GM18502 (cell line): Measurements from ENCODE around the gene PLLP.
"Not testable (repeated sequence)": the region's sequence is repeated elsewhere in the genome, so short reads cannot be mapped to it uniquely, and the experiment has no call there.

Source experiments
- ATAC-seq: cut with Tn5 transposase; IDR thresholded peaks from one replicate; pipeline ENCODE4 v1.9.1; 2021; ENCODE audit warnings: mild to moderate bottlenecking; ENCODE audit not compliant: unreplicated experiment, poor library complexity

PLLP gene

DNA sequence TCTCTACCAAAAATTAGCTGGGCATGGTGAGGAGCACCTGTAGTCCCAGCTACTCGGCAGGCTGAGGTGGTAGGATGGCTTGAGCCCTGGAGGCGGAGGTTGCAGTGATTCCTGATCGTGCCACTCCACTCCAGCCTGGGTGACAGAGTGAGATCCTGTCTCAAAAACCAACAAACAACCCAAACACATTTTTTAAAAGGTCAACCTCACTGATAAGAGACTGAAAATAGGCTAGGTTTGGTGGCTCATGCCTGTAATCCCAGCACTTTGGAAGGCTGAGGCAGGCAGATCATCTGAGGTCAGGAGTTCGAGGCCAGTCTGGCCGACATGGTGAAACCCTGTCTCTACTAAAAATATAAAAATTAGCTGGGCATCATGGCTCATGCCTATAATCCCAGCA lies 8.5 kb downstream of the PLLP start:
- ATAC-seq, result not testable (repeated sequence)

- no peak for ATAC-seq
These were observed 10.6 kb downstream of the PLLP start for GRCh38 chr16:57273826-57274225.

- ATAC-seq, result no peak
These were observed 11.1 kb downstream of the PLLP start for GRCh38 chr16:57273359-57273758.

- ATAC-seq, result no peak
These were observed 12.5 kb downstream of the PLLP start for GRCh38 chr16:57271867-57272495.

DNA sequence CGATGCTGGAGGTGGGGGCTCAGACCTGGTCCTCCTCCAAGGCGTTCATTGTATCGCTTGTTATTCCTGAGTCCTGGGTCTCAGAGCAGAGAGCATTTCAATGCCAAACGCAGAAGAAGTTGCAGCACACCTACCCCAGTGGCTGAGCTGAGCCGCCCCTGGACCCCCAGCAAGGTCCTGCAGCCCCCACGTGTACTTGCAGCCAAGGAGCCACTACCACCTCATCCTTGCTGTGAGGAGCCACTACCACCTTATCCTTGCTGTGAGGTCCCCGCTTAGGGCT lies 13.5 kb downstream of the PLLP start:
- no peak for ATAC-seq

DNA sequence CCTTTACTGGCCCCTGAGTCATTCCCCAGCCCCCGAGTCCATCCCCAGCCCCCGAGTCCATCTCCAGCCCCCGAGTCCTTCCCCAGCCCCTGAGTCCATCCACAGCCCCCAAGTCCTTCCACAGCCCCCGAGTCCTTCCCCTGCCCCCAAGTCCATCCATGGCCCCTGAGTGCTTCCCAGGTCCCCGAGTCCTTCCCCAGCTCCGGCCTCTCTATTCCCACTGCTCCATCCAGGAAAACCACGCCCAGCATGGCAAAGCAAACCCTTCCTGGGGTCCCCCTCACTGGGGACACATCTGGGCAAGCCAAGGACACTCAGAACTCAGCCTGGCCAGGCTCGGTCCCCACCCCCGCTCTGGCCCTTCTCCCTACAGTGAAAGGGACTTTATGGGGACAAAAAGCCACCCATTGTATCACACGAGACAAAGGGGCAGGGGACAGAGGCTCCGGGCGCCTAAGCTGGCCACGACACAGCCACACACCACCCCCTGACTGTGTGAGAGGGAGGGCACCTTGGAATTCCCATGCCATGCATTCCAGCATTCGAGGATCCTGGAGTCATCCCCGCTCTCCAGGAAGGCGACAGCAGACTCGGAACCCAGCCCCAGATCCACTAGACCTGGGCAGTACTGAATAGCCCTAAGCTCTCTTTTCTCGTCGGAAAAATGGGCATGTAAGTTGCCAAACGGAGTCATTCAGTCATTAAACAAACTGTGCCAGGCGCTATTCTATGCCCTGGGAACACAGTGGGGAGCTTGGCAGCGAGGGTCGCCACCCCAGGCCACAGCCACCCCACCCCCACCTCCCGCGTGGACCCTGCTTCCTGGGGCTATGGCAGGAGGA lies 14.0 kb downstream of the PLLP start:
- no peak for ATAC-seq

DNA sequence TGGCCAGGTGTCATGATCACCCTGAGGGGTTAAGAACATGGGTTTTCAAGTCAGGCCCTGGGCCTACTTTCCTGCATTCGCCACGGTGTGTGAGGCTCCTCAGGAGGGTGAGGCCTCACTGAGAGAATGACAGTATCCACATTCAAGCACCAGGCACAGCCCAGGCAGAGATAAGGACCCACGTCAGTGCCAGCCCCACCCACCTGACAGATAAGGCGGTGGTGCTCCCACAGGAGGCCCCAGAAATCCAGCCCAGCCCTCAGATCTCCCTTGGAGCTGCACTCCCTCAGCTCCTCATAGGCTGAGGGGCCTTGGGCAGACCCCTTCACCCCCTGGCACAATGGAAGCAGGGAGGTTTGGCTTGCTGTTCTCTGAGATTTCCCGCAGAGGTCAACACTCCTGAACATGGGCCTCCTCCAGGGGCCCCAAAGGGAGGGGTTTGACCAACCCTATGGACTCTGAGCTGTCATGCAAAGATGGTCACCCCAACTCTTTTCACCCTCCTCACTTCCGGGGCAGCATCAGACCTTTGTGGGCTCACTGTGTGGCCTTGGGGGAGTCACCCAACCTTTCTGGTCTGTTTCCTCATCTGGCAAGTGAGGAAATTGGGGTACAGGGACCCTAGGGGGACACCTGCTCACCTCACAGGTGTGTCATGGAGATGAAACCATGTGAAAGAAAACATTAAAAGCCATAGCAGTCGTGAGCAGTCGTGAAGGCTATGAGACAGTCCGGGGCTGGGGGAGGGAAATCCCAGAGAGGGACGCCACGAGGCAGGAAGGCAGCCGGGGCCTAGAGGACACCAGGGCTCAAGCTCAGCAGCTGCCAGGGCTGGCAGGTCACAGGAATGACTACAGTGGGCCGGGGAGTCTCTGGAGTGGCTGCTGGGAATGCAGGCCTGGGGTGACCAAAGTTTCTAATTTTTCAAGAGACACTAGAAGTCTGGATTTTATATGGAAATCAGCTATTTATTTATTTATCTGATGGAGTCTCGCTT lies 15.4 kb downstream of the PLLP start:
- ATAC-seq, result no peak

DNA sequence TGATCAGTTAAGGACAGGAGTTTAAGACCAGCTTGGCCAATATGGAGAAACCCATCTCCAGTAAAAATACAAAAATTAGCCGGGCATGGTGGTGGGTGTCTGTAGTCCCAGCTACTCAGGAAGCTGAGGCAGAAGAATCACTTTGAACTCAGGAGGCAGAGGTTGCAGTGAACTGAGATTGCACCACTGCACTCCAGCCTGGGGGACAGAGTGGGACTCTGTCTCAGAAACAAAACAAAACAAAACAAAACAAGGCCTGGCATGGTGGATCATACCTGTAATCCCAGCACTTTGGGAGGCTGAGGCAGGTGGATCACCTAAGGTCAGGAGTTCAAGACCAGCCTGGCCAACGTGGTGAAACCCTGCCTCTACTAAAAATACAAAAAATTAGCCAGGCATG lies 17.1 kb downstream of the PLLP start:
- ATAC-seq, result not testable (repeated sequence)

GRCh38 chr16:57266531-57267260 lies 17.8 kb downstream of the PLLP start:
- no peak for ATAC-seq

GRCh38 chr16:57265850-57266530 lies 18.5 kb downstream of the PLLP start:
- no peak for ATAC-seq

DNA sequence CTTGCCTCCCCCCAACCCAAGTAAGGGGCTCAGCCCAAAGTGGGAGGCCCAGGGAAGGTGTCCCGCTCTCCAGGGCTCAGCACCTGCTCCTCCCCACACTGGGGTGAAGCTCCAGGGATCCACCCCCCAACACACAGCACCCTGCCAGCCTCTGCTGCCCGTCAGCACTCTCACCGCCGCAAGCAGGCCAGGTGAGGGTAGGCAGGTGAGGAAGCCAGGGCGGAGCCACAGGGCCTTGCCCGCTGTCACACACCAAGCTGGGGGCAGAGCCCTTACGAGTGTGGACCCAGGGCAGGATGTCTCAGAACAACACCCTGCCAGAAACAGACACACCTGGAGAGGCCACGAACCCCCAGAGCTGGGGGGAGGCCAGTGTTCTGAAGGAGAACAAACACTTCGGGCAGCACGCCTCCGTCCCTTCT lies 19.5 kb downstream of the PLLP start:
- ATAC-seq, result no peak

- ATAC-seq, result no peak
These were observed 20.1 kb downstream of the PLLP start for GRCh38 chr16:57264381-57264780.

- no peak for ATAC-seq
These were observed 20.7 kb downstream of the PLLP start for GRCh38 chr16:57263541-57264351.

- ATAC-seq, result no peak
These were observed 21.5 kb downstream of the PLLP start for GRCh38 chr16:57262841-57263540.

DNA sequence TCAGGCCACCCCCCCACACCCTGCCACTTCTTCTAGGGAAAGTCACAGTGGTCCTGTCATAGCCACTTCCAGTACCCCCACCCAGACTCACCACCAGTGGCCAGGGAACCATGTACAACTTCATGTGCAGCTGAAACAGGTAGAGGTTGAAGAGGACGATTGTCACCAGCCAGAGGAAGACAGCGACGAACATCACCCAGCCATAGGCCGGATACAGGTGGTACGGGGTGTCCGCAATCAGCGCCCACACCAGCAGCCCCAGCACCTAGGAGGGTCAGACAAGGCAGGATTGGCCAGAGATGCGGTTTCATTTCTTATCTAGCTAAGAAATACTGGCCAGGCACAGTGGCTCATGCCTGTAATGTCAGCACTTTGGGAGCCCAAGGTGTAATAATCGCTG lies 22.7 kb downstream of the PLLP start:
- no peak for ATAC-seq

DNA sequence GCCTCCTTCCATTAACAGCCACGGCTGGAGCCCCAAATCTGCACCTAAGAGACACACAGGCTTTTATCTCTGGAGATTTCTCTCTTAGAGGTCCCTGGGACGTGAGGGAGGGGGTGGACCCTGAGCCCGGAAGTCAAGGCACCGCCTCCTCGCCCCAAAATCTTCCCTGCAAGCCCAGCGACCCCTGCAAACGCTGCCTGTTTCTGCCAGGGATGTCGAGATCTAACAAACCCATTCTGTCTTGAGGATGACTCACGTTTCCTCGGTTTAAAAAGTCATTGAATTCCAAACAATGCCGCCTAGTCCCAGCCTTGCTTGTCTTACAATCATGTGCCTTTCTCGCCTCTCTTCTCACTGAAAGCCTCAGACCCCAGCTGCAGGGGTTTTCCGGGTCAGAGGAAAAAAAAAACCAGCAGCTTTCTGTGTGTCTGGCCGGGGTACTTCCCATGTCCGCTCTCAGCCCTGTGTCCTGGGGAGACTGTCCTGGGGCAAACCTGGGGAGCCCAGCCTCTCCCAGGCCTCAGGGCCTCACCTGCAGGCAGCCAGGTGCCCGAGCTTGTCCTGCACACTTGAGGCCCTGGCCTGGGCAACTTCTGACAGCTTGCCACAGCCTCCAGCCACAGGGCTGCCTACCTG lies 24.1 kb downstream of the PLLP start:
- ATAC-seq, result no peak

GRCh38 chr16:57258910-57259475 lies 25.5 kb downstream of the PLLP start:
- no peak for ATAC-seq
